GM19099 (cell line): Measurements from ENCODE around the gene CCDC85C.

Source experiments
- POLR2A ChIP-seq: IDR thresholded peaks from 3 replicates; pipeline ENCODE4 v1.6.1; 2011; ENCODE audit warnings: low read depth; ENCODE audit not compliant: insufficient read length; ENCODE audit errors: extremely low read depth

The CCDC85C gene

GRCh38 chr14:99635116-99635515 is 31.1 kb upstream of the CCDC85C start:
- TF ChIP-seq POLR2A, result no peak

- no peak for TF ChIP-seq POLR2A
Observed at GRCh38 chr14:99634443-99634842, 30.4 kb upstream of the CCDC85C start.

GRCh38 chr14:99633918-99634317 is 29.9 kb upstream of the CCDC85C start:
- TF ChIP-seq POLR2A, result no peak

GRCh38 chr14:99633141-99633540 is 29.1 kb upstream of the CCDC85C start:
- TF ChIP-seq POLR2A, result no peak

GRCh38 chr14:99632410-99633035 is 28.5 kb upstream of the CCDC85C start:
- TF ChIP-seq POLR2A, result no peak

- TF ChIP-seq POLR2A, result no peak
Observed at GRCh38 chr14:99630202-99630601, 26.2 kb upstream of the CCDC85C start.

GRCh38 chr14:99628887-99629618 is 25.0 kb upstream of the CCDC85C start:
- no peak for TF ChIP-seq POLR2A

GRCh38 chr14:99627510-99628381 is 23.7 kb upstream of the CCDC85C start:
- no peak for TF ChIP-seq POLR2A

- no peak for TF ChIP-seq POLR2A
Observed at GRCh38 chr14:99627100-99627499, 23.1 kb upstream of the CCDC85C start.

- TF ChIP-seq POLR2A, result no peak
Observed at GRCh38 chr14:99626041-99626648, 22.1 kb upstream of the CCDC85C start.

- TF ChIP-seq POLR2A, result no peak
Observed at GRCh38 chr14:99625476-99625875, 21.5 kb upstream of the CCDC85C start.

- no peak for TF ChIP-seq POLR2A
Observed at GRCh38 chr14:99624971-99625370, 21.0 kb upstream of the CCDC85C start.

- TF ChIP-seq POLR2A, result no peak
Observed at GRCh38 chr14:99624024-99624423, 20.0 kb upstream of the CCDC85C start.

- TF ChIP-seq POLR2A, result no peak
Observed at GRCh38 chr14:99621948-99622347, 17.9 kb upstream of the CCDC85C start.
